Endothelial cell (in vitro differentiated cells): ENCODE measurements around the gene TERF2IP. TPM values are rescaled to one million over a fixed set of nuclear protein-coding genes. Genes with fewer than 3 reads are reported as not detected.

Experiments used
- DNase-seq: peaks from one replicate; pipeline ENCODE4 v3.0.0; 2021; ENCODE audit warnings: low spot score
- H3K27ac Mint-ChIP-seq: one replicate; pipeline ENCODE4 v1.8.0; 2021; ENCODE audit warnings: mixed read lengths, inconsistent platforms; ENCODE audit not compliant: unreplicated experiment
- H3K27me3 Mint-ChIP-seq: one replicate; pipeline ENCODE4 v1.8.0; 2021; ENCODE audit warnings: mild to moderate bottlenecking, moderate library complexity, mixed read lengths, inconsistent platforms; ENCODE audit not compliant: unreplicated experiment
- H3K36me3 Mint-ChIP-seq: one replicate; pipeline ENCODE4 v1.8.0; 2021; ENCODE audit warnings: mild to moderate bottlenecking, low read depth, mixed read lengths, inconsistent platforms; ENCODE audit not compliant: unreplicated experiment
- H3K4me1 Mint-ChIP-seq: one replicate; pipeline ENCODE4 v1.8.0; 2021; ENCODE audit warnings: mild to moderate bottlenecking, mixed read lengths, inconsistent platforms; ENCODE audit not compliant: unreplicated experiment
- H3K4me3 Mint-ChIP-seq: one replicate; pipeline ENCODE4 v1.8.0; 2021; ENCODE audit warnings: mild to moderate bottlenecking, mixed read lengths, inconsistent platforms; ENCODE audit not compliant: unreplicated experiment
- H3K9me3 Mint-ChIP-seq: one replicate; pipeline ENCODE4 v1.8.0; 2021; ENCODE audit warnings: mixed read lengths, inconsistent platforms; ENCODE audit not compliant: unreplicated experiment
- CTCF ChIP-seq: fragments of 200-600 bp; sonication (generic); IDR thresholded peaks from one replicate; pipeline ENCODE4 v1.5.0; 2021; ENCODE audit warnings: antibody characterized with exemption; ENCODE audit not compliant: unreplicated experiment
- total RNA-seq: library from RNA; stranded (reverse); fragmentation: NEBNext Ultra II Directional; extraction: Animal tissue kit (Norgen Biotek cat#: 25700); gene quantifications from one replicate; pipeline ENCODE4 v1.2.1, GENCODE V29; 2021; ENCODE audit not compliant: unreplicated experiment

Gene TERF2IP
- total RNA-seq, 1 donor from 2014 or later: 48.0 TPM

- Mint-ChIP-seq H3K4me3 (no peak overlapping the region), H3K9me3 (no peaks in the 10 kb centered on the region)
- TF ChIP-seq CTCF: no peak
Measured at GRCh38 chr16:75614066-75614897, 33.3 kb upstream of the TERF2IP start.

GRCh38 chr16:75615619-75616018 is 32.0 kb upstream of the TERF2IP start:
- Mint-ChIP-seq H3K4me1 (peaks cover 21% of the 10 kb centered on the region), H3K4me3 (no peak overlapping the region), H3K27ac (no peak overlapping the region), H3K9me3 (no peaks in the 10 kb centered on the region), H3K27me3 (peaks cover 7% of the 10 kb centered on the region), H3K36me3 (peaks cover 42% of the 10 kb centered on the region)
- TF ChIP-seq CTCF: no peak
- no peak for DNase-seq

More at GRCh38 chr16:75614066-75614897, 33.3 kb upstream of the TERF2IP start:
- H3K27ac Mint-ChIP-seq: no peak overlapping the region
- H3K4me1 Mint-ChIP-seq: peaks cover 13% of the 10 kb centered on the region
- peaks cover 32% of the 10 kb centered on the region for H3K36me3 Mint-ChIP-seq
- no peak for DNase-seq
- H3K27me3 Mint-ChIP-seq: peaks cover 6% of the 10 kb centered on the region

GRCh38 chr16:75616521-75617010 is 31.0 kb upstream of the TERF2IP start:
- peaks cover 9% of the 10 kb centered on the region for H3K27me3 Mint-ChIP-seq
- H3K27ac Mint-ChIP-seq: peak overlapping the region; percentile 82
- H3K4me3 Mint-ChIP-seq: peak overlapping the region; percentile 66
- no peaks in the 10 kb centered on the region for H3K9me3 Mint-ChIP-seq
- H3K4me1 Mint-ChIP-seq: peaks cover 30% of the 10 kb centered on the region
- no peak for DNase-seq
- peaks cover 44% of the 10 kb centered on the region for H3K36me3 Mint-ChIP-seq
- TF ChIP-seq CTCF: no peak

GRCh38 chr16:75617121-75617520 is 30.5 kb upstream of the TERF2IP start:
- Mint-ChIP-seq H3K4me3 (peak overlapping the region; percentile 7), H3K27ac (peak overlapping the region; percentile 2), H3K4me1 (peaks cover 36% of the 10 kb centered on the region), H3K27me3 (peaks cover 11% of the 10 kb centered on the region), H3K36me3 (peaks cover 42% of the 10 kb centered on the region), H3K9me3 (no peaks in the 10 kb centered on the region)
- TF ChIP-seq CTCF: no peak
- DNase-seq: no peak

GRCh38 chr16:75618780-75619179 is 28.8 kb upstream of the TERF2IP start:
- Mint-ChIP-seq H3K9me3 (no peaks in the 10 kb centered on the region), H3K27ac (no peak overlapping the region), H3K27me3 (peaks cover 16% of the 10 kb centered on the region), H3K4me1 (peaks cover 40% of the 10 kb centered on the region), H3K4me3 (peak overlapping the region; percentile 64), H3K36me3 (peaks cover 32% of the 10 kb centered on the region)
- TF ChIP-seq CTCF: no peak
- DNase-seq: no peak
